Mucosa of rectum (tissue), 2 donors: Measurements from ENCODE around the gene ZPLD1.

Experiments used
- H3K27ac ChIP-seq, 2 donors: one replicate each; pipeline ENCODE4 v1.7.0; 2013; ENCODE audit warnings: inconsistent platforms in 2 of 2, low read depth in 2 of 2, low read length in 2 of 2
- H3K27me3 ChIP-seq, 2 donors: one replicate each; pipeline ENCODE4 v1.7.0; 2013; ENCODE audit warnings: low read length in 2 of 2; ENCODE audit not compliant: control insufficient read depth in 2 of 2, insufficient read depth in 2 of 2
- H3K36me3 ChIP-seq, 2 donors: one replicate each; pipeline ENCODE4 v1.7.0; 2013; ENCODE audit warnings: low read length in 2 of 2; ENCODE audit not compliant: control insufficient read depth in 2 of 2, insufficient read depth in 2 of 2
- H3K4me1 ChIP-seq, 2 donors: one replicate each; pipeline ENCODE4 v1.7.0; 2013; ENCODE audit warnings: low read length in 2 of 2, mild to moderate bottlenecking in 1 of 2; ENCODE audit not compliant: control insufficient read depth in 2 of 2, insufficient read depth in 2 of 2
- H3K4me3 ChIP-seq, 2 donors: one replicate each; pipeline ENCODE4 v1.7.0; 2013; ENCODE audit warnings: low read length in 2 of 2
- H3K9ac ChIP-seq, 2 donors: one replicate each; pipeline ENCODE4 v1.7.0; 2013; ENCODE audit warnings: low read length in 2 of 2, low read depth in 1 of 2, mild to moderate bottlenecking in 1 of 2
- H3K9me3 ChIP-seq, 2 donors: one replicate each; pipeline ENCODE4 v1.7.0; 2013; ENCODE audit warnings: low read length in 2 of 2; ENCODE audit not compliant: control insufficient read depth in 2 of 2
- donor health status: healthy.
- donor health status: Normal muscosa, but diverticular disease.

The ZPLD1 gene

DNA sequence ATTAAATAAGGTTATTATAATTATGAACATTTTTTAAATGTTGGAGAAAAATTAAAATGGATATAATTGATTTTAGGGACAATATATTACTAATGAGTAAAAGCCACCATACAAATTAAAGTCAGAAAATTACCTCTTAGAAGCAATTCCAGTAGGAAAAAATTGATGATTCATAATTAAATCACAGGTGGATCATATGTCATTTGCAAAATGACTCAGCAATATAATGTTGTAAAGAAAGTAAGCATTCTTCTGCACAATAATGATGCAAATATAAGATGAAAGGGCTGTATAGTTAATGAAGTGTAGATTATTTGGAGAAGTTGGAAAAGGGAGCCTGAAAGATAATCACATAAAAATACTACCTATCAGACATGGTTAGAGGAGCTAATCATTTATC, 25.8 kb downstream of the ZPLD1 start:
- no peaks in the 10 kb centered on the region for H3K27me3 ChIP-seq
- no peaks in the 10 kb centered on the region for H3K36me3 ChIP-seq
- H3K4me3 ChIP-seq = no peak overlapping the region
- H3K9me3 ChIP-seq = no peaks in the 10 kb centered on the region
- no peaks in the 10 kb centered on the region for H3K4me1 ChIP-seq
- H3K9ac ChIP-seq = no peak overlapping the region
- no peak overlapping the region for H3K27ac ChIP-seq

DNA sequence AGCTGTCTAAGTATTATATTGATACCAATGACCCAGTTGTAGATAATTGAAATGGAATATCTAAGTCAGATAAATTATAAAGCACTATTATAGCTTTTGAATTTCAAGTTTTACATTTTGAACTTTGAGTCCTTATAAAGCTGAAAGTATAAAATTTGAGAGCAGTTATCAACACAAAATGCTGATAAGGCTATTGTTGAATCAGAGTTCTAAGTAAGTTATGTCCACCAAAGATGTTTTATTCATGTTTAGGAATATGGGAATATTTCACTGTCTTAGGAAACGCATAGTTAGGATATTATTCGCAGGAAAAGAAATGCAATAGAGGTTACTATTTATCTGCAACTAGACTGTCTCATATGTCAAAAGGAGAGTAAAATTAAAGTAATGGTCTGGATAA, 29.4 kb downstream of the ZPLD1 start:
- Histone ChIP-seq H3K36me3 (no peaks in the 10 kb centered on the region), H3K9ac (no peak overlapping the region), H3K9me3 (no peaks in the 10 kb centered on the region)

DNA sequence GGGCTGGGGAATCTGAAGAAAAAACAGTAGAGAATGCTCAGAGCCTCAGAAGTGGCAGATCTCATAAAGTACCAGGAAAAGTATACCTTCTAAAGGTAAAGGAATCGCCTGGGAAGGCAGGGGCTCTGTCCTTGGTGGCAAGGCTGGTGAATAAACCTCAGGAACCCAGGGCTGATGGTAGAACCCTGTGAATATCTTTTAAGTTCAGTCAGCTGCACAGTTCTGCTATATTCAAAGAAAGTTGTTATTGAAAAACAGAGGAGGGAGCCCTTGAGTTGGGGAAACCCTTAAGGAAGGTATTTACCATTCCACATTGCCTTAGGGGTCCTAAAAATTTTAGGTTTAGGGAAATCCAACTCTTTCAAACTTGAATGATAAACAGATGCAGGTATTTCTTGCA, 31.2 kb downstream of the ZPLD1 start:
- no peak overlapping the region for H3K9ac ChIP-seq
- H3K4me1 ChIP-seq = no peaks in the 10 kb centered on the region
- H3K9me3 ChIP-seq = no peaks in the 10 kb centered on the region
- H3K36me3 ChIP-seq = no peaks in the 10 kb centered on the region
- H3K27me3 ChIP-seq = no peaks in the 10 kb centered on the region
- H3K27ac ChIP-seq = no peak overlapping the region
- H3K4me3 ChIP-seq = no peak overlapping the region

More for the DNA sequence above, 29.4 kb downstream of the ZPLD1 start:
- Histone ChIP-seq H3K4me3 (no peak overlapping the region), H3K4me1 (no peaks in the 10 kb centered on the region), H3K27ac (no peak overlapping the region), H3K27me3 (no peaks in the 10 kb centered on the region)

DNA sequence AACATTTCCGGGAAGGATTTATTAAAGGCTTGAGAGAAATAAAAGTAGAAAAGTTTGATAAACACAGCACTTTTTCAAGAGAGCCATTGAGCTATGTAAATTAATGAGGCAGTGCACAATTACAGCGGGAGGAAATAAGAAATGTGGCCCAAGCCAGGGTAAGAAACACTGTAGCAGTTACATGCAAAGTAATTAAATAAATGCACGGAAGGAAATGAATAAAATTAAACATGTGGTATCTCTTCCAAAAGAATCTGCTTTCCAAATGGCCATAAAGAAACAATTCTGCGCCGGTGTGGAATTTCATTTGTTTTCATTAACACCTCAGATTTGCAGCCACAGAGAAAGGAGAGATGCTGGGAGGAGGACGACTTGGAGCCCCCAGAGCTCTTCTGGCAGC, 35.3 kb downstream of the ZPLD1 start:
- Histone ChIP-seq H3K9me3 (no peaks in the 10 kb centered on the region), H3K4me1 (no peaks in the 10 kb centered on the region), H3K9ac (no peak overlapping the region)

DNA sequence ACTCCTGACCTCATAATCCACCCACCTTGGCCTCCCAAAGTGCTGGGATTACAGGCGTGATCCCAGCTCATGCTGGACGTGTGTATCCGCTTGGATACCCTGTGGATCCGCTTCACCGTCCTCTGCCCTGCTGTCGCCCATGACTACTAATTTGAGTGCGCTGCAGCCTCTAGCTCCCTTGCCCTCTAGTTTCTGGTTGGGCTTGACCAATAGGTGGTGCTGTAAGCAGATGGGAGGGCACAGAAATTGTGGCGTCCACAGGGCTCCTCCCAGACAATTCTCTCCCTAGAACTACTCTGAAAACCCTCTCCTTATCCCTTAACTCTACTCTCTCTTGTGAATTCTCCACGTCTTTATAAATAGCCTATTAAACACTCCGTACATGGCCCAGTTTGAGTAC, 36.2 kb downstream of the ZPLD1 start:
- Histone ChIP-seq H3K27me3 (no peaks in the 10 kb centered on the region), H3K36me3 (no peaks in the 10 kb centered on the region), H3K9ac (no peak overlapping the region), H3K4me3 (no peak overlapping the region), H3K4me1 (no peaks in the 10 kb centered on the region), H3K27ac (no peak overlapping the region), H3K9me3 (no peaks in the 10 kb centered on the region)

More for the DNA sequence above, 35.3 kb downstream of the ZPLD1 start:
- no peak overlapping the region for H3K27ac ChIP-seq
- H3K27me3 ChIP-seq = no peaks in the 10 kb centered on the region
- H3K4me3 ChIP-seq = no peak overlapping the region
- H3K36me3 ChIP-seq = no peaks in the 10 kb centered on the region

DNA sequence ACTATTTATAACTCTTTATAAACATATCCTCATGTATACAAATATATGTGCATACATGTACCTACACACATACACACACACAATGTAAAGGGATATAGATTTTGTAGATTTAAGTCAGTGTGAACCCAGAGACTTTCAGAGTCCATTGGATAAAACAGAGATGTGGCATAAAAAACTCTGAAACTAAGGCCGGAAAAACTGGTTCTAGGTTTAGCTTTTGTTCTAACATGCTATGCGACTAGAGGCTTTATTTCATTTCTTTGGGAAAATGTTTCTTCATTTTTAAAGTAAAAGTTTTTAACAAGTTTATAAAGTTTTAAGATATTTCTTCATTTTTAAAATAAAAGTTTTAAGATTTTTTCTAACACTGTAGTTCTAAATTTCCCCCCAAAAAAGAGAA, 36.7 kb downstream of the ZPLD1 start:
- no peak overlapping the region for H3K9ac ChIP-seq
- no peak overlapping the region for H3K4me3 ChIP-seq
- H3K4me1 ChIP-seq = no peaks in the 10 kb centered on the region
- H3K27ac ChIP-seq = no peak overlapping the region
- H3K9me3 ChIP-seq = no peaks in the 10 kb centered on the region
- no peaks in the 10 kb centered on the region for H3K27me3 ChIP-seq
- no peaks in the 10 kb centered on the region for H3K36me3 ChIP-seq

DNA sequence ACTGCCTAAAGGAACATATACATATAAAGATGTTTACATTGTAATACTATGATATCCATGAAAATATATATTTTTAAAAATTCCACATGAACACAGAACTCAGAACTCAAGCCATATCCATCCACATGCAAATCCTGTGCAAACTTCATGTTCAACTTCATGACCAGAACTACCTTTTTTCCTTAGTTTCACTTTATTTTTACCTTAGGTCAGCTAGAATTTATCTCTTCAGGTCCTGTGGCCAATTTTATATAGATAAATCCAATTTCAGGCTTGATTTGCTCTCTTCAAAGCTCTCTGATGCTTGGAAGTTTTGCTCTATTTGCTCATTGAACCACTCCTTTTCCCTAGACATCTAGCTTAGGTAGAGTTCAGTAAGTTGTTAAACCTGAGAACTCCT, 38.8 kb downstream of the ZPLD1 start:
- no peaks in the 10 kb centered on the region for H3K36me3 ChIP-seq
- no peak overlapping the region for H3K4me3 ChIP-seq
- H3K27me3 ChIP-seq = no peaks in the 10 kb centered on the region
- no peak overlapping the region for H3K9ac ChIP-seq
- H3K9me3 ChIP-seq = no peaks in the 10 kb centered on the region
- no peak overlapping the region for H3K27ac ChIP-seq
- H3K4me1 ChIP-seq = no peaks in the 10 kb centered on the region

DNA sequence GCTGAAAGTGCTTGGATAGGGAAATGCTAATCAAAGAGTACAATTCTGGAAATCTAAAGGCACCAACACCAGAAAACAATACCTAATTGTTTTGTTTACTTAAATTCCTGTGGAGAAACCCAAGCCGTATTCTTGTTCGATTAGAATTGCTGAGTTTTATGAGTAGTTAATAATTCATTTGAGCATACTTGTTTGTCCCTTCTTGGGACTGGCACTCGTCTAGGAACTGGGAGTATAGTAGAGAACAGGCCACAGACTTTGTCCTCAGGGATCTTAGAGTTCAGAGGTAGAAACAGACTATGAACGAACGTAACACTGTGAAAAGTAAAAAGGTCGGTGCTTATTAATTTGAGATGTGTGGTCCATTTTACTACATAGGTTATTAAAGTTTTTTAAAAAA, 39.4 kb downstream of the ZPLD1 start:
- no peak overlapping the region for H3K9ac ChIP-seq
- H3K9me3 ChIP-seq = no peaks in the 10 kb centered on the region
- H3K27me3 ChIP-seq = no peaks in the 10 kb centered on the region
- H3K4me3 ChIP-seq = no peak overlapping the region
- H3K4me1 ChIP-seq = no peaks in the 10 kb centered on the region
- no peak overlapping the region for H3K27ac ChIP-seq
- no peaks in the 10 kb centered on the region for H3K36me3 ChIP-seq

DNA sequence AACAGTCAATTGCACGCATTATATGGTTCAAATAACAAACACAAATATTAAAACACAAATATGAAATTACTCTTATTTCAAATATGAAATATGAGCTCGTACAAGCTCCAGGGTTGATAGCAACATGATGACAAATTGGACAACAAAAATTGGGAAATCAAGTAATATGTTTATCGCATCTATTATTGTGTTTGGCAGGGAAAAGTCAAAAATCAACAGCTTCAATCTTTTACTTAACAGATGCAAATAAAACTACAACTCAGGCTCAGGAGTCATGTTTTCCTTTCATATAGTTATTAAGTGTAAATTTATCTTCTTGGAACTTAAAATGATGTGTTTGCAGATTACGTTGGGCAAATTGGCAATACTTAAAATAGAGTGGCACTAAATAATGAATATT, 41.4 kb downstream of the ZPLD1 start:
- Histone ChIP-seq H3K36me3 (no peaks in the 10 kb centered on the region), H3K9ac (no peak overlapping the region), H3K9me3 (no peaks in the 10 kb centered on the region), H3K27ac (no peak overlapping the region), H3K4me3 (no peak overlapping the region), H3K4me1 (no peaks in the 10 kb centered on the region), H3K27me3 (no peaks in the 10 kb centered on the region)

DNA sequence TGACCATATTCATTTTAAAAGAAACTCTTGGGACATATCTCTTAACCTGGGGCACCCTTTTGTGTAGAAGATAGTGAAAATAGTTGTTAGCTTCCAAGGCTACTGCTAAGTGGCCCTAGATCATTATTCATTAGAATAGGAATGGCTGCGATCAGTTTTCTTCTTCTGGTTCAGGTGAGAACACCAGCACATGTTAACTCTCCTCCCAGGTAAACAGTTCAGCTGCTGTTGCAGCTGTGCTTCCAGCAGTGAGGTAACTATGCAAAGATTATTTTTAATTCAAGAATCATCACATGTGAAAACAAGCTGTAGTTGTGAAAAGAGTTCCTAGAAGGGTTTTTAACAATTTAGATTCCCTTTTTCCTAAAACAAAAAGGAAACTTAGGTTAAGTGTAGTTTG, 43.3 kb downstream of the ZPLD1 start:
- no peaks in the 10 kb centered on the region for H3K27me3 ChIP-seq
- no peaks in the 10 kb centered on the region for H3K36me3 ChIP-seq
- no peaks in the 10 kb centered on the region for H3K4me1 ChIP-seq
- no peaks in the 10 kb centered on the region for H3K9me3 ChIP-seq
- no peak overlapping the region for H3K27ac ChIP-seq
- H3K9ac ChIP-seq = no peak overlapping the region
- H3K4me3 ChIP-seq = no peak overlapping the region

DNA sequence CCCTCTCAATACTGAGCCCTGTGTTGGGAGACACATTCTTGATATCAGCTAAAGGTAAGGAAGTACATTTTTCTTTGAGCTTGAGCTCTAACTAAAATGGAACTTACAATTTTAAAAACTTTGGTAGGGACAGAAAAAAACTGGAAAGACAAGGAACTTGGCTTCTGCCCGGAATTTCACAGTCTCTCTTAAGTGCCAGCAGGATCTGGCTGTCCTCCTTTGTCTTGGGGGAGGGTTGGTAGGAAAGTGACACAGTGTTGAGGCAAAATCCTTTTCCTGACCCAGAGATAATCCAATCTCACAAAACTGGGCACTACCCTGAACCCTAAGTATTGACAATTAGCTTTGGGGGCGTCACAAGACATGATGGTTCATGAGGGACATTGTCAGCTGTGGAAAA, 45.3 kb downstream of the ZPLD1 start:
- H3K27ac ChIP-seq = no peak overlapping the region
- no peak overlapping the region for H3K4me3 ChIP-seq
- no peaks in the 10 kb centered on the region for H3K9me3 ChIP-seq
- no peaks in the 10 kb centered on the region for H3K36me3 ChIP-seq
- no peaks in the 10 kb centered on the region for H3K27me3 ChIP-seq
- no peaks in the 10 kb centered on the region for H3K4me1 ChIP-seq
- H3K9ac ChIP-seq = no peak overlapping the region
